H1 (cell line): ENCODE data around the gene CFAP53.

Experiments used
- CEBPB ChIP-seq: IDR thresholded peaks from 2 replicates; pipeline ENCODE4 v1.6.1; 2012; ENCODE audit warnings: low read depth, low read length
- CHD7 ChIP-seq: fragments of 300-600 bp; sonication (generic); IDR thresholded peaks from 2 replicates; pipeline ENCODE4 v1.7.1; 2012; ENCODE audit warnings: low read length, moderate library complexity, mild to moderate bottlenecking, inconsistent platforms; ENCODE audit not compliant: insufficient replicate concordance
- POLR2A ChIP-seq, 2 experiments: IDR thresholded peaks; 1 replicate in 1 of 2; 2 replicates in 1 of 2; pipeline ENCODE4 v1.6.1; 2011; ENCODE audit warnings: low read depth in 2 of 2, low read length in 2 of 2, mild to moderate bottlenecking in 2 of 2; ENCODE audit errors: control extremely low read depth in 1 of 2
- TAF1 ChIP-seq: IDR thresholded peaks from 2 replicates; pipeline ENCODE4 v1.6.1; 2011; ENCODE audit warnings: mild to moderate bottlenecking, low read depth, low read length

- TF ChIP-seq CHD7: no peak
- no peak for TF ChIP-seq POLR2A (IDR thresholded peaks at IDR 0.05; ENCODE audit: control extremely low read depth in 1 of 2, low read depth in 2 of 2, low read length in 2 of 2)
- no peak for TF ChIP-seq TAF1
- TF ChIP-seq CEBPB: no peak
Observed at GRCh38 chr18:50240080-50240563, 26.2 kb downstream of the CFAP53 start.
